ENCODE results near the gene REEP5.

DNA sequence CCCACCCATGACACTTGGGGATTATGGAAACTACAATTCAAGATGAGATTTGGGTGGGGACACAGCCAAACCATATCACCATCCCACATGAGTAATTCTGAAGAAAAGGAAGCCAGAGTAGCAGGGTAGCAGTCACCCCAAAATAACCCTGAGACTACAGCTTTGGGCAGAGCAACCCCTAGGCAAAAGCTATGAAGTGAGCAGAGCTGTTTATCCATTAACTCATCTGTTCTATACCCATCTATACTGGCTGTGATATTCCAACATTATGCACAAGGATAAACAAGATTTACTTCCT is 12.3 kb upstream of the REEP5 start:
- no peak for TF ChIP-seq EZH2 (IDR thresholded peaks at IDR 0.05; ENCODE audit: low read length)
- TF ChIP-seq, protein P1, sequence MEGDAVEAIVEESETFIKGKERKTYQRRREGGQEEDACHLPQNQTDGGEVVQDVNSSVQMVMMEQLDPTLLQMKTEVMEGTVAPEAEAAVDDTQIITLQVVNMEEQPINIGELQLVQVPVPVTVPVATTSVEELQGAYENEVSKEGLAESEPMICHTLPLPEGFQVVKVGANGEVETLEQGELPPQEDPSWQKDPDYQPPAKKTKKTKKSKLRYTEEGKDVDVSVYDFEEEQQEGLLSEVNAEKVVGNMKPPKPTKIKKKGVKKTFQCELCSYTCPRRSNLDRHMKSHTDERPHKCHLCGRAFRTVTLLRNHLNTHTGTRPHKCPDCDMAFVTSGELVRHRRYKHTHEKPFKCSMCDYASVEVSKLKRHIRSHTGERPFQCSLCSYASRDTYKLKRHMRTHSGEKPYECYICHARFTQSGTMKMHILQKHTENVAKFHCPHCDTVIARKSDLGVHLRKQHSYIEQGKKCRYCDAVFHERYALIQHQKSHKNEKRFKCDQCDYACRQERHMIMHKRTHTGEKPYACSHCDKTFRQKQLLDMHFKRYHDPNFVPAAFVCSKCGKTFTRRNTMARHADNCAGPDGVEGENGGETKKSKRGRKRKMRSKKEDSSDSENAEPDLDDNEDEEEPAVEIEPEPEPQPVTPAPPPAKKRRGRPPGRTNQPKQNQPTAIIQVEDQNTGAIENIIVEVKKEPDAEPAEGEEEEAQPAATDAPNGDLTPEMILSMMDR (optimal IDR thresholded peaks at IDR 0.05 in 1 of 3, IDR thresholded peaks at IDR 0.05 in 1 of 3, conservative IDR thresholded peaks at IDR 0.05 in 1 of 3; ENCODE audit: extremely low read depth in 1 of 3, insufficient read depth in 2 of 3, low read length in 3 of 3), result no peak

All from keratinocyte (primary cell).